Left cardiac atrium (tissue), 4 donors: Measurements from ENCODE around the gene TYW1B. TPM values are rescaled to one million over a fixed set of nuclear protein-coding genes. Genes with fewer than 3 reads are reported as not detected.
"Not testable (repeated sequence)": the region's sequence is repeated elsewhere in the genome, so short reads cannot be mapped to it uniquely, and the experiment has no call there.

ENCODE experiments used
- ATAC-seq, 2 donors: fragments of 200-7000 bp; cut with Tn5 transposase; one replicate each; pipeline ENCODE4 v1.9.1; 2020; ENCODE audit warnings: mild to moderate bottlenecking in 2 of 2, moderate library complexity in 2 of 2
- DNase-seq: peaks from one replicate; pipeline ENCODE4 v3.0.0-alpha.2; 2020
- intact Hi-C, 2 donors: fragments of 100-400 bp; cut with DNase I; formaldehyde crosslinking; loops; one replicate each; pipeline versions ENCODE4 v1.14.1 to v1.15.1; 2022 to 2023
- total RNA-seq, 2 donors: library from RNA; stranded (reverse); fragmentation: NEBNext Ultra II Directional; extraction: Animal tissue kit (Norgen Biotek cat#: 25700); gene quantifications; one replicate each; pipeline ENCODE4 v1.2.1, GENCODE V29; 2021
- donor health status: DM: no; HTN: yes; CAD: no.
- donor health status: DM: no; HTN: yes; CAD: no; lungs with severe emphysema.
- donor health status: DM: yes; HTN: yes; CAD: no.
- donor health status: Dilated cardiomyopathy.

TYW1B gene
- total RNA-seq, 2 donors from 2014 or later: 1.4 to 2.8 TPM

DNA sequence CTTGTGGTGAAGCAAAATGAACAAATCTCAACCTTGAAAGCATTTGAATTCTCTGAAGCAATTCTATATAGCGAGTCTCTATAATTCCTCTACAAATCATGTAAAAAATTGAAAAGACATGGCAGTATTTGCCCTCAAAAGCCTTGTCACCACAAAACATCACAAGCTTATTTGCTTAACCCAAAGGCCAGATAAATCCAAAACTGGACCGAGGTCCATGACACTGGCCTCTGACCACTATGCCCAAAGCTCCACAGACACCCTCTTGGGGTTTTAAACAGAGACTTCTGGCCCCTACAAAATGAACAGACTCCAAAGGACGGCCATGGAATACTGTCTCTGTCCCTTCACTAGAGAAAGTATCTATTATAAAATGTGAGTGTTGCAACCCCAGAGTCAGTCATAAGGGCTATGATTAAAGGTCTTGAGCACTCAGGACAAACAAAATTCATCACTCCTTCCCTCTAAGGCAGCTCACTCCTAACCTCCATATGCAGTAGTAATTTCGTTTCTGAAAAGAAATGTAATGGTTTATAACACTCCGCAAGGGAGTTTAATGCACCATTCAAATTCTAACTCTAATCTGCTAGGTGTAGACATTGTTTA is 47.6 kb downstream of the TYW1B start:
- DNase-seq, intact Hi-C loops, ATAC-seq: not testable (repeated sequence)

DNA sequence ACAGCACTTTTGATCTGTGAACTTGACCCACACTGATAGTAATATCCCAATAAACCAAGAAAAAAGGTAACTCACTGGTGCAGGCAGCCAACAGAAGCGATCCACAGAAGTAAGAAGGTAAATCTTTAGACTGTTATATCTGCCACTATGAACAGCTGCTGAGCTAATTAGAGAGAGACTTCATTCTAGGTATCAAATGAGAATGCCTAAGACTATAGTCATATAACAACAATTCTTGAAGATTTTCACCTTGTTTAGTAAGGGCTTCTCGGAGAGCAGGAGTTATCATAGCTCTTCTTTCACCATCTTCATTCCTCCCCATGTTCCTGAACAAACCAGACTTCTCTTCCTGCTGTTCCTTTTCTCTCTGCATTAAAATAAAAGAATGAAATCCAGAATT is 50.8 kb downstream of the TYW1B start:
- intact Hi-C loops, ATAC-seq, DNase-seq: not testable (repeated sequence)

DNA sequence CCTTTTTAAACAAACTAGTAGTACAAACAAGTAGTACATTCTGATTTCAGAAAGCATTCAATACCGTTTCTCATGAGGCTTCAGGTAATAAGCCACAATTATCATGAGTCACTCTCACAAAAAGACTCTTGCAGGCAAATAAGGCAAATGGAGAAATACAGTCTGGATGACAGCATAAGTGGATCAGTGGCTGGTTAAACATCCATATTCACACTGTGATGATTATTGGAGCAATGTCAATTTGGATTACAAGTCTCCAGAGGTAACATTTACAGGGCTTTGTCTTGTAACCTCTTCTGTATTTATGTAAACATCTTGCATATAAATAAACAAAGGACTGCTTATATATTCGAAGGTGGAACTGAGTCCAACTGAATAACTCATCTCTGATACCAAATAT is 55.4 kb downstream of the TYW1B start:
- DNase-seq, intact Hi-C loops, ATAC-seq: not testable (repeated sequence)

DNA sequence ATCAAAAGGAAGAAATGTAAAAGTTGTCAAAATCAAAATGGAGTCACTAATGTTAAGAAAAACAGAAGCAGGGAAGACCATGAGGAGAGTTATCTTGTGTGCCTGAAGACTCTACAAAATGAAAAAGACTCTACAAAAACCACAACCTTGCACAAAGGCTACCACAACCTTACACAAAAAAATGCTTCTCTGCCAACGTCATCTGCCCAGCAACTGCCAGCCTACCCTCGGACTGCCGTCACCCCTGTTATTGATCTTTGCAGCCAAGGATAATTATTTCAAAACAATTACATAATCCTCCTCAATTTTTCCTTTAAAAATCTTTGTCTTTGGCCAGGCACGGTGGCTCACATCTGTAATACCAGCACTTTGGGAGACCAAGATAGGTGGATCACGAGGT is 61.0 kb downstream of the TYW1B start:
- ATAC-seq, DNase-seq, intact Hi-C loops: not testable (repeated sequence)

DNA sequence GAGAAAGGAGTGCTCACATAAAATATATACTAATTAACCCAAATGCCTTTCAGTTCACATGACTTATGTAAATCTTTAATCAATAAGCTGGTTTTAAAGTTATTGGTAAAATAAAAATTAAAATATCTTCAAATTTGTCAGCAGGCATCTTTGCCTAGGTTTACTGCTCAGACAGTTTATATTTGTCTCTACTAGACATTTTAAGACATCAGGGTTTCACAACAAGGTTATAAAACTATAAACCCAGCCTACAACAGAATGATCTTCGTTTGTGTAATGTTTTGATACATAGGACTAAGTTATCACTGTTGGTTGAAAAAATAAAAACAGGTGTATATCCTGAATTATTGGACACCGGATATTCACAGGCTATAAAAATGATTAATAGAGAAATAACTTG is 67.4 kb downstream of the TYW1B start:
- ATAC-seq (no peak), DNase-seq (no peak)
- intact Hi-C loops: no loop called here

DNA sequence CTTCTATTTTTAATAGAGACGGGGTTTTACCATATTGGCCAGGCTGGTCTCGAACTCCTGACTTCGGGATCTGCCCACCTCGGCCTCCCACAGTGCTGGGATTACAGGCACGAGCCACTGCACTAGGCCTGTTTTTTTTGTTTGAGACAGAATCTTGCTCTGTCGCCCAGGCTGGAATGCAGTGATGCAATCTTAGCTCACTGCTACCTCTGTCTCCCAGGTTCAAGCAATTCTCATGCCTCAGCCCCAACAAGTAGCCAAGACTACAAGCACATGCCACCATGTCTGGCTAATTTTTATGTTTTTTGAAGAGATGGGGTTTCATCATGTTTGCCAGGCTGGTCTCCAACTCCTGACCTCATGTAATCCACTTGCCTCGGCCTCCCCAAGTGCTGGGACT is 73.7 kb downstream of the TYW1B start:
- intact Hi-C loops: no loop called here
- ATAC-seq (no peak), DNase-seq (no peak)

DNA sequence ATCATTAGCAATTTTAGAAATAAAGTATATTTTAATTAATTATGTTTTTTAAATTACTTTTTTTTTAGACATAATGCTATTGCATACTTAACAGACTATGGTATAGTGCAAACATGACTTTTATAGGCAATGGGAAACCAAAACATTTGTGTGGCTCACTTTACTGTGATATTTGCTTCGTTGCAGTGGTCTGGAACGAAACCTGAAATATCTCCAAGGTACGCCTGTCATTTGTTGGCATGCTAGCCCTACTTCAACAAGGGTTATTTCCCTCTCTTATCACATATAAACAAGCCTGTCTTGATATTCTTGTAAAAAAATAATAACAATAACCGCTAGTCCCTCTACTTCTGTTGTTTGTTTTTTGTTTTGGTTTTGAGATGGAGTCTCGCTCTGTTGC is 74.2 kb downstream of the TYW1B start:
- intact Hi-C loops: no loop called here
- ATAC-seq (no peak), DNase-seq (no peak)

DNA sequence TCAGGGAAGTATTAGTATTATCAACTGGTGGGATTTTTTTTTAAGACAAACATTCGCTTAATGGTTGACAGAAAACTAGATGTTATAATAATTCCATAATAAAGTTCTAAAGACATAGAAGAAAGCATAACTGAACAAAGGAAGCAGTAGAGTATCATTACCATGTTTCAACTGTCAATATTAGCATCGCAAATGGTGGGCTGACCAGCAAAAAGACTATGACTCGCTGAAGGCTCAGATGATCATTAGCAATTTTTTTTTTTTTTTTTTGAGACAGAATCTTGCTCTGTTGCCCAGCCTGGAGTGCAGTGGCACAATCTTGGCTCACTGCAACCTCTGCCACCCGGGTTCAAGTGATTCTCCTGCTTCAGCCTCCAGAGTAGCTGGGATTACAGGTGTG is 74.8 kb downstream of the TYW1B start:
- intact Hi-C loops: not testable (repeated sequence)

DNA sequence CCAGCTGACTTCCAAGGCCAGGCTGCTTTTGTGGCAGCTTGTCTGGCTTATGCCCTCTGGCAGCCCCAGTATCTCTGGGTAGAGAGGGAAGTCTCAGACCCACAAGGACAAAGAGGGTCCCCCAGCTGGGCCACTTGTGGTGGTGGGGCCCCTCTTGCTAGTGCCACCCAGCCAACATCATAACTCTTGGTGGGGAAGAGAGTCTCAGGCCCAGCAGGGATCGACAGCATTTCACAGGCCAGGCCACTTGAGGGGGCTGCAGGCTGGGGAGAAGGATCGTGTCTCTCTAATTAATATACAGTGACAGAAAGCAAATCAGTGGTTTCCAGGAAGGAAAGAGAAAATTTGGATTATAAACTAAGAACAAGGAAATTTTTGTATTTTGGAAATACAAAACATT is 76.0 kb downstream of the TYW1B start:
- DNase-seq: no peak
- intact Hi-C loops: no loop called here
- ATAC-seq: no peak

More for the DNA sequence above, 74.8 kb downstream of the TYW1B start:
- ATAC-seq, DNase-seq: not testable (repeated sequence)

DNA sequence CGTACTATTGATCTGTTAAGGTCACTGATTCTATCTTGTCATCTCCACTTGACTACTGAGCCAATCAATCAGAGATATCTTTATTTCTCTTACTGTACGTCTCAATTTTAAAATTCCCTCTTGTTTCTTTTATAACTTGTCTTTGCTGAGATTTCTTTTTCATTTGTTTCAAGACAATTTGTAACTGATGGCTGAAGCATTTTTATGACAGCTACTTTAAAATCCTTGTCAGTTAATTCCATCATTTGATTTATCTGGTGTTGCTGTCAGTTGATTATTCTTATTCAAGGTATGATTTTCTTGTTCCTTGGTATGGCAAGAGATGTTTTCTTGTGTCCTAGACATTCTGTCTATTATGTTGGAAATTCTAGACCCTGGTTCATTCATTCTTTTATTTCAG is 76.6 kb downstream of the TYW1B start:
- no peak for DNase-seq
- intact Hi-C loops: no loop called here
- no peak for ATAC-seq

DNA sequence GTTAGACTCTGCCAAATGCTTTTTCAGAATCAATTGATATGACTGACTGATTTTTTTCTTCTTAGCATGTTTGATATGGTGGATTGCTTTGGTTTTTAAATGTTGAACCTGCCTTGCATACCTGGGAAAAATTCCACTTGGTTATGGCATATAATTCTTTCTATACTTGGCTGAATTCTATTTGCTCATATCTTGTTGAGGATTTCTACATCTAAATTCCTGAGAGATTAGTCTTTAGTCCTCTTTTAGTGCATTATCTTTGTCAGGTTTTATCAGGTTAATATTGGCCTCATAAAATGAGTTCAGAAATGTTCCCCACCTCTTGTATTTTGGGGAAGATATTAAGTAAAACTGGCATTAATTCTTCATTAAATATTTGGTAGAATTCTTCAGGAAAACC is 79.4 kb downstream of the TYW1B start:
- intact Hi-C loops, ATAC-seq, DNase-seq: not testable (repeated sequence)

DNA sequence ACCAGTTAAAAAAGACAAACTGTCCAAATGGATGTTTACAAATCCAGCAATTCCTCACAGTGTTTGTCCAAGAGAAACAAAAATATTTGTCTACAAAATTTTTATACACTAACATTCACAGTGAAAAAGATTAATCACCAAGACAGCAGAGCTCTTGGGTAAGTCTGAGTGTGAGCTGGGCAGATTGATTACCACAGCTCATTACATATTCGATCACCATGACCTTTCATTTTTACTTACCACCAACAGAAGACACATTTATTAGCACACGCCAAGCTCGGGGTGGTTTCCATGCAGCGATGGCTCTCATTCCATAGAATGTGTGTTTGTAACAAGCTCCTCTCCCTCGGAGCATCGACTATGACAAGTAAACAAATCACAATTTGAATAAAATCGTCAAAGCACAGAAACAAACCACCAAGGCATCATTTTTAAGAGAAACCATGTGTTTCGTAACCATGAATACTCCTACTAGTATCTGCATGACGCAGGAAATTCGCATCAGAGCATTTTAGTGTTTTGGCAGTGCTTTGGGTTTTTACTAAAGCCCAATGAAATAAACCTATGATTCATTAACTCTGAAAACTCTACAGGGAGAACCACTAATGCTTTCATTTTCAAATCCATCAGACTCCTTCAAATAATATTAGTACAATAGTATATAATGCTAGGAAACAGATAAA is 83.6 kb downstream of the TYW1B start:
- DNase-seq, intact Hi-C loops, ATAC-seq: not testable (repeated sequence)

DNA sequence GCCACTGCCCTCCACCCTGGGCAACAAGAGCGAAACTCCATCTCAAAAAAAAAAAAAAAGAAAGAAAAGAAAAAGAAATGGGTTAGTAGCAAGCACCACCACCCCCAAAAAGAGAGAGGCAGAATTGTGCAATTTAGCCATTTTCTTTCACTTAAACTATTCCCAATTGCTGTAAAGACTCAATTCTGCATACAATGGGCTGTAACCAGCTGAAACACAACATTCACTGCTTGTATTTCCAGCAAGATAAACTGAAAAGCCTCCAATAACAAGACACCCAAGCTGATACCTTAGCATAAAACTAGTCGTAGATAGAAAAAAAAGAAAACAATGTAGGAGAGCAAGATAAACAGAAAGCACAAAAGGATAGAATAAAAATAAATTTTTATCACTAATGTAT is 84.2 kb downstream of the TYW1B start:
- intact Hi-C loops, ATAC-seq, DNase-seq: not testable (repeated sequence)

DNA sequence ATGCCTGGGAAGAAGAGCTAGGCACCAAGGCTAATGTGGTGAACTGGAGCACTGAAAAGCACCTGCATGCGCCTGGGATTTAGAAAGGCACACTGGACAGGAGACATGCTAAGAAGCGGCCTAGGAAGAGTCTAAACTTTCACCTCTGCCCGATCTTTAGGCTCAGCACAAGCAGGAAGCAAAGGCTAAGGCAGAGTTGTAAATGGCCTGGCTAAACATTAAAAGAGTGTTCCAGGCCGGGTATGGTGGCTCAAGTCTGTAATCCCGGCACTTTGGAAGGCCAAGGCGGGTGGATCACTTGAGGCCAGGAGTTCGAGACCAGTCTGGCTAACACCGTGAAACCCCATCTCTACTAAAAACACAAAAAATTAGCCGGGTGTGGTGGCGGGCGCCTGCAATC is 88.3 kb downstream of the TYW1B start:
- ATAC-seq, DNase-seq, intact Hi-C loops: not testable (repeated sequence)

DNA sequence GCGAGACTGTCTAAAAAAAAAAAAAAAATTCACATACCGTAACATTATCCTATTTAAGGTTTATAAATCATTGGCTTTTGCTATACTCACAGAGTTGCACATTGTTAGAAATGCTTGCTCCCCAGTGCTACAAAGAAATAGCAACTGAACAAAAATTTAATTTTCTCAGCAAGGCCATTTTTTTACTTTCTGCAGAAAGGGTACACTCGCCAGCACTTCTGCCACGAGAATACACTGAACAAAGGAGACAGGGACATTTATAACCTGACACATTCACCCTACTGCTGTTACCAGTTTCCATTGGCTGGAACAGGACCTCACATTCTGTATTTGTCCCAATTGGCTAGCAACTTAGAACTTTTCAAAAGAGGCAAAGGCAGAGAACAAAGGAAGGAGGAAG is 92.1 kb downstream of the TYW1B start:
- ATAC-seq, DNase-seq, intact Hi-C loops: not testable (repeated sequence)

DNA sequence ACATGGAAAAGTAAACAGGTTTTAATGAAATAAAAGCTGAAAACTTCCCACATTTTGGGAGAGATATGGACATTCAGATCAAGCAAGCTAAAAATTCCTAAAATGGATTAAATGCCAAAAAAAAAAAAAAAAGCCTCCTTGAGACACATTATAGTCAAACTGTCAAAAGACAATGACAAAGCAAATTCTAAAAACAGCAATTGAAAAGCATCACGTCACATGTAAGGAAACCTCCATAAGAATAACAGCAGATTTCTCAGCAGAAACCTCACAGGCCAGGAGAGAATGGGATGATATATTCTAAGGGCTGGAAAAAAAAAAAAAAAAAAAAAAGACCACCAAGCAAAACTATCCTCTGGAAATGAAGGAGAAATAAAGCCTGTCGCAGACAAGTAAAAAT is 97.2 kb downstream of the TYW1B start:
- intact Hi-C loops, DNase-seq, ATAC-seq: not testable (repeated sequence)

DNA sequence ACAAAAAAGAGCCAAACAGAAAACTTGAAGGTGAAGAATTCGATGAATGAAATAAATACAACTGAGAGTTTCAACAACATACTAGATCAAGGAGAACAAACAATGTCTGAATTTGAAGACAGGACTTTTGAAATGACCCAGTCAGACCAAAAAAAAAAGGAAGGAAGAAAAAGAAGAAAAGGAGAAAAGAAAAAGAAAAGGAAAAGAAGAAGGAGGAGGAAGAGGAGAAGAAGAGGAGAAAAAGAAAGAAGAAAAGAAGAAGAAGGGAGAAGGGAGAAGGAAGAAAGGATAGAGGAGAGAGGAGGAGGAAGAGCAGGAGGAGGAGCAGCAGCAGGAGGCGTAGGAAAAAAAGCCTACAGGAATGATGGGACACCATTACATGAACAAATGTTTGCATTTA is 97.6 kb downstream of the TYW1B start:
- intact Hi-C loops, ATAC-seq, DNase-seq: not testable (repeated sequence)

DNA sequence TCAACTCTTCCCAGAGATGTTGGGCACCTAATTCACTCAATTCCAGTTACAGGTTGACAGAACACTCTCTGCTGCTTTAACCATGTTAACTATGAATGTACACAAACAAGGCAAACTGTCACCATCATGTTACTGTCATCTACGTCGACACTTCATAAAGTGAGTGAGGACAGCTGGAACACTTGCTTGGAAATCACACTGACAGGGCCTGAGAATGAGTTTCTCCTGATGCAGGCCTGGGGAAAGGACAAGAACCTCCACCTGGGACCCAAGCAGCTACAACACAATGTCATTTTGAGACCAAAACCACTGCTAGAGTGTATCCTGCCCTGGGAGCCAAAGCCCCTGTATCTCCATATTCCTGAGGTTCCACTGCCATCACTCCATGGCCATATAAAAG is 98.9 kb downstream of the TYW1B start:
- DNase-seq, intact Hi-C loops, ATAC-seq: not testable (repeated sequence)

DNA sequence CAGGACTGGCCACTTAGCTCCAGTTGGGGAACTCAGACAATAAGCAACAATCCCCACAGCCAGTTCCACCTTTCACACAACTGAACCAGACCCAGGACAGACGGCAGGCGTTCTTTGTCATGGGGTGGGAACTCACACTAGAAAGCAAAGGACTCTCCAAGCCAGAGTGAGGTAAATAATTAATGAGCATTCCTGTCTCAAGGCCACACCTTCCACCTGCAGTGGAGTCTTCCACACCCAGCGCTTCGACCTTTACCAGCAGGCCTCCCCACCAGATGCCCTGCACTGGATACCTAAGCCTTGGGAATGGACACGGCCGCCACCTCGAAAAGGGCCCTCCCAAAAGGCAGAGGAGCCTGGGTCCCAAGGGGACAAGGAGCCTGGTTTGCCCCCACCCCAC is 105.3 kb downstream of the TYW1B start:
- intact Hi-C loops, ATAC-seq, DNase-seq: not testable (repeated sequence)

DNA sequence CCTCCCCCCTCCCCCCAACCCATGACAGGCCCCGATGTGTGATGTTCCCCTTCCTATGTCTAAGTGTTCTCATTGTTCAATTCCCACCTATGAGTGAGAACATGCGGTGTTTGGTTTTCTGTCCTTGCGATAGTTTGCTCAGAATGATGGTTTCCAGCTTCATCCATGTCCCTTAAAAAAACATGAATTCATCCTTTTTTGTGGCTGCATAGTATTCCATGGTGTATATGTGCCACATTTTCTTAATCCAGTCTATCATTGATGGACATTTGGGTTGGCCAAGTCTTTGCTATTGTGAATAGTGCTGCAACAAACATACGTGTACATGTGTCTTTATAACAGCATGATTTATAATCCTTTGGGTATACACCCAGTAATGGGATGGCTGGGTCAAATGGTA is 107.1 kb downstream of the TYW1B start:
- DNase-seq, ATAC-seq, intact Hi-C loops: not testable (repeated sequence)
